ENCODE data around the gene LAIR2.
"Not testable (repeated sequence)": the region's sequence is repeated elsewhere in the genome, so short reads cannot be mapped to it uniquely, and the experiment has no call there.

The LAIR2 gene

DNA sequence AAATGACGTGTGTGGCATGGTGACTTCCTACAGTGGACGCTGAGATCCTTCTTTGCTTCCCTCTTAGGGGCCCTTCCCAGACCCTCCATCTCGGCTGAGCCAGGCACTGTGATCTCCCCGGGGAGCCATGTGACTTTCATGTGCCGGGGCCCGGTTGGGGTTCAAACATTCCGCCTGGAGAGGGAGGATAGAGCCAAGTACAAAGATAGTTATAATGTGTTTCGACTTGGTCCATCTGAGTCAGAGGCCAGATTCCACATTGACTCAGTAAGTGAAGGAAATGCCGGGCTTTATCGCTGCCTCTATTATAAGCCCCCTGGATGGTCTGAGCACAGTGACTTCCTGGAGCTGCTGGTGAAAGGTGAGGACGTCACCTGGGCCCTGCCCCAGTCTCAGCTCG, 5.2 kb downstream of the LAIR2 start:
- ChIA-PET CTCF (no interaction called here), POLR2A (no interaction called here)
- H3K4me3 ChIP-seq (ENCODE audit: low read depth, low read length) = no peak overlapping the region
- no peak for TF ChIP-seq CTCF (IDR thresholded peaks at IDR 0.05; ENCODE audit: insufficient read depth, low read length, missing control alignments)
- no peak for DNase-seq (ENCODE audit: low read depth, low spot score)

DNA sequence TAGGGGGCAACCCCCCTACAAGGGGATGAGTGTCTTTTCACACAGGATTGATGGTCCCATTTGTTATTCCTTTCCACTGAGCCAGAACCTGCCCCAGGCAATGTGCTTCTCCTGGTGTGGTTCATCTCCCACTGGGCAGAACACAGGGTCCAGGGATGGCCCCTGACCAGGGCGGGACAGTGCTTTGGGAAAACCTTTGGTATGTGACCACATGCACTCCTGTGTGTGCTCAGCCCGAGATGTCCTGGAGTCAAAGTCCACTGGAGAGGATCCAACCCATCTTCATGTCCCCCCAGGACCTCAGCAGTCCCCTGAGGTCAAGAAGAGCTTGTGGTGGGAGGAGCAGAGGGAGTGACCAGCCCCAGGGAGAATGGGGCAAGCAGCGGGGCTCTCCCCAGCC, 5.9 kb downstream of the LAIR2 start:
- CTCF ChIA-PET; H3K4me3 ChIP-seq (ENCODE audit: low read depth, low read length); POLR2A ChIA-PET; DNase-seq (ENCODE audit: low read depth, low spot score): not testable (repeated sequence)

- DNase-seq (ENCODE audit: low read depth, low spot score); CTCF ChIA-PET; POLR2A ChIA-PET; H3K4me3 ChIP-seq (ENCODE audit: low read depth, low read length): not testable (repeated sequence)
Observed at GRCh38 chr19:54509200-54509940, 6.7 kb downstream of the LAIR2 start.

- no peak overlapping the region for H3K4me3 ChIP-seq (ENCODE audit: low read depth, low read length)
- ChIA-PET POLR2A (no interaction called here), CTCF (no interaction called here)
- no peak for TF ChIP-seq CTCF (IDR thresholded peaks at IDR 0.05; ENCODE audit: insufficient read depth, low read length, missing control alignments)
- DNase-seq (ENCODE audit: low read depth, low spot score) = no peak
Observed at GRCh38 chr19:54515156-54515555, 12.5 kb downstream of the LAIR2 start.

GRCh38 chr19:54517483-54517882, 14.9 kb downstream of the LAIR2 start:
- no peak overlapping the region for H3K4me3 ChIP-seq (ENCODE audit: low read depth, low read length)
- ChIA-PET POLR2A (no interaction called here), CTCF (no interaction called here)
- no peak for TF ChIP-seq CTCF (IDR thresholded peaks at IDR 0.05; ENCODE audit: insufficient read depth, low read length, missing control alignments)
- no peak for DNase-seq (ENCODE audit: low read depth, low spot score)

DNA sequence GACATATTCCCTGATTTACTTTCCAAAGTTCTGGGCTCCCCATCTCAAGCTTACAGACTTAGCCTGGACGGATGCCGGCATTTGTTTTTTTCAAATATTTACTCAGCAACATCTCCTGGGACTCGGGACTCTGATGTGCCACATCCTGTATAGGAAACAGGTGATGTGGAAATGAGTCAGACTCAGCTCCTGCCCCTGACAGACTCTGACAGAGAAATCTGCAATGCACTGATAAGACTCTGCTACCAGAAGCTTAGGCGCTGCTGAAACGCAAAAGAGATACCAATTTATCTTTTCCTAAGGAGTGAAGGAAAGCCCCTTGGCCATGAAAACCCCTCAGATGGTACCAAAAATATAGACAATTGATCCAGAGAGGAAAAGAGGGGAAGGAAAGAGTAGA, 16.2 kb downstream of the LAIR2 start:
- ChIA-PET POLR2A (no interaction called here), CTCF (no interaction called here)

More for the DNA sequence above, 16.2 kb downstream of the LAIR2 start:
- H3K4me3 ChIP-seq (ENCODE audit: low read depth, low read length) = no peak overlapping the region
- no peak for TF ChIP-seq CTCF (IDR thresholded peaks at IDR 0.05; ENCODE audit: insufficient read depth, low read length, missing control alignments)
- no peak for DNase-seq (ENCODE audit: low read depth, low spot score)
